ENCODE measurements around the gene COMMD6.

The COMMD6 gene

DNA sequence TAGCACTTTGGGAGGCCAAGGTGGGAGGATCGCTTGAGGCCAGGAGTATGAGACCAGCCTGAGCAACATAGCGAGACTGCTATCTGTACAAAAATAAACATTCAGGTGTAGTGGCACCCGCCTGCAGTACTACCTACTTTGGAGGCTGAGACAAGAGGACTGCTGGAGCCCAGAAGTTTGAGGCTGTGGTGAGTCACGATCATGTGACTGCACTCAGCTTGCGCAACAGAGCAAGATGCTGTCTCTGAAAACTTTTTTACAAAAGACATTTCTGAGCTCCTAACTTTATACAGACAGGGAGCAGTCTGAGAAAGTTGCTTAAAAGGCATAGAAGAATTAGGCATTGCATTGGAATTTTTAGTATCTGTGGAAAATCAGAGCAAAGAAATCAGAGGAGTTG, 45.3 kb downstream of the COMMD6 start:
- no peak overlapping the region for H3K4me2 ChIP-seq (ENCODE audit: low read length)
- no peaks in the 10 kb centered on the region for H3K79me2 ChIP-seq (ENCODE audit: insufficient read depth, low read length)
- no peak overlapping the region for H3K27ac ChIP-seq (ENCODE audit: low read depth, low read length, poor library complexity, severe bottlenecking)
- no peak overlapping the region for H3K9ac ChIP-seq (ENCODE audit: low read length)
- H3K9me2 ChIP-seq (ENCODE audit: low read depth, low read length): no peaks in the 10 kb centered on the region
- no peaks in the 10 kb centered on the region for H3K27me3 ChIP-seq (ENCODE audit: insufficient read depth, low read length)
- H3K4me3 ChIP-seq (ENCODE audit: low read depth, low read length, poor library complexity, severe bottlenecking): no peak overlapping the region
- TF ChIP-seq, protein P1, sequence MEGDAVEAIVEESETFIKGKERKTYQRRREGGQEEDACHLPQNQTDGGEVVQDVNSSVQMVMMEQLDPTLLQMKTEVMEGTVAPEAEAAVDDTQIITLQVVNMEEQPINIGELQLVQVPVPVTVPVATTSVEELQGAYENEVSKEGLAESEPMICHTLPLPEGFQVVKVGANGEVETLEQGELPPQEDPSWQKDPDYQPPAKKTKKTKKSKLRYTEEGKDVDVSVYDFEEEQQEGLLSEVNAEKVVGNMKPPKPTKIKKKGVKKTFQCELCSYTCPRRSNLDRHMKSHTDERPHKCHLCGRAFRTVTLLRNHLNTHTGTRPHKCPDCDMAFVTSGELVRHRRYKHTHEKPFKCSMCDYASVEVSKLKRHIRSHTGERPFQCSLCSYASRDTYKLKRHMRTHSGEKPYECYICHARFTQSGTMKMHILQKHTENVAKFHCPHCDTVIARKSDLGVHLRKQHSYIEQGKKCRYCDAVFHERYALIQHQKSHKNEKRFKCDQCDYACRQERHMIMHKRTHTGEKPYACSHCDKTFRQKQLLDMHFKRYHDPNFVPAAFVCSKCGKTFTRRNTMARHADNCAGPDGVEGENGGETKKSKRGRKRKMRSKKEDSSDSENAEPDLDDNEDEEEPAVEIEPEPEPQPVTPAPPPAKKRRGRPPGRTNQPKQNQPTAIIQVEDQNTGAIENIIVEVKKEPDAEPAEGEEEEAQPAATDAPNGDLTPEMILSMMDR (IDR thresholded peaks at IDR 0.05; ENCODE audit: low read length): no peak
- TF ChIP-seq EZH2 (IDR thresholded peaks at IDR 0.05; ENCODE audit: borderline replicate concordance, low read length): no peak
- no peaks in the 10 kb centered on the region for H3K4me1 ChIP-seq (ENCODE audit: insufficient read depth, low read length, severe bottlenecking)
- H3K36me3 ChIP-seq (ENCODE audit: insufficient read depth, low read length): no peaks in the 10 kb centered on the region
- no peaks in the 10 kb centered on the region for H4K20me1 ChIP-seq (ENCODE audit: insufficient read depth, low read length)
- no peaks in the 10 kb centered on the region for H3F3A ChIP-seq (ENCODE audit: insufficient read depth, low read length)
- H3K9me3 ChIP-seq (ENCODE audit: low read length): no peaks in the 10 kb centered on the region
- no peak overlapping the region for H2AFZ ChIP-seq (ENCODE audit: low read length)

DNA sequence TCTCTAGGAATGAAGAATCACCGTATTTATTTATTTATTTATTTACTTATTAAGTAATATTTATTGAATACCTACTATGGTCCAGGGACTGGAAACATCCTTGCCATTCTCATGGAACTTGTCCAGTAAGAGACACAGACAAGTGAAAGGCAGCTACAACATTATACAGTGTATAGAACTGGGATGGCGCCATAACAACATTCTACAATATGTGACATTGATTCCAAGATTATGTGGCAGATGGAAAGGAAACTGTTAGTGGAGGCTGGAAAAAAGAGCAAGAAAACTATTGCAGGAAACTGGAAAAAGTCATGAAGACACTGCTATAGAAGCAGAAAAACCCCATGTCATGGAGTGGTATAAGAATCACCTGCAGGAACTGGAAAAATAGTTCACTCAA, 46.3 kb downstream of the COMMD6 start:
- Histone ChIP-seq H3K4me2 (ENCODE audit: low read length) (no peak overlapping the region), H2AFZ (ENCODE audit: low read length) (no peak overlapping the region), H3K9me3 (ENCODE audit: low read length) (no peaks in the 10 kb centered on the region), H3K9me2 (ENCODE audit: low read depth, low read length) (no peaks in the 10 kb centered on the region), H3F3A (ENCODE audit: insufficient read depth, low read length) (no peaks in the 10 kb centered on the region), H3K4me3 (ENCODE audit: low read depth, low read length, poor library complexity, severe bottlenecking) (no peak overlapping the region), H3K27me3 (ENCODE audit: insufficient read depth, low read length) (no peaks in the 10 kb centered on the region), H3K36me3 (ENCODE audit: insufficient read depth, low read length) (no peaks in the 10 kb centered on the region), H3K9ac (ENCODE audit: low read length) (no peak overlapping the region), H4K20me1 (ENCODE audit: insufficient read depth, low read length) (no peaks in the 10 kb centered on the region), H3K27ac (ENCODE audit: low read depth, low read length, poor library complexity, severe bottlenecking) (no peak overlapping the region), H3K4me1 (ENCODE audit: insufficient read depth, low read length, severe bottlenecking) (no peaks in the 10 kb centered on the region), H3K79me2 (ENCODE audit: insufficient read depth, low read length) (no peaks in the 10 kb centered on the region)
- TF ChIP-seq, protein P1 (IDR thresholded peaks at IDR 0.05; ENCODE audit: low read length): no peak
- TF ChIP-seq EZH2 (IDR thresholded peaks at IDR 0.05; ENCODE audit: borderline replicate concordance, low read length): no peak

DNA sequence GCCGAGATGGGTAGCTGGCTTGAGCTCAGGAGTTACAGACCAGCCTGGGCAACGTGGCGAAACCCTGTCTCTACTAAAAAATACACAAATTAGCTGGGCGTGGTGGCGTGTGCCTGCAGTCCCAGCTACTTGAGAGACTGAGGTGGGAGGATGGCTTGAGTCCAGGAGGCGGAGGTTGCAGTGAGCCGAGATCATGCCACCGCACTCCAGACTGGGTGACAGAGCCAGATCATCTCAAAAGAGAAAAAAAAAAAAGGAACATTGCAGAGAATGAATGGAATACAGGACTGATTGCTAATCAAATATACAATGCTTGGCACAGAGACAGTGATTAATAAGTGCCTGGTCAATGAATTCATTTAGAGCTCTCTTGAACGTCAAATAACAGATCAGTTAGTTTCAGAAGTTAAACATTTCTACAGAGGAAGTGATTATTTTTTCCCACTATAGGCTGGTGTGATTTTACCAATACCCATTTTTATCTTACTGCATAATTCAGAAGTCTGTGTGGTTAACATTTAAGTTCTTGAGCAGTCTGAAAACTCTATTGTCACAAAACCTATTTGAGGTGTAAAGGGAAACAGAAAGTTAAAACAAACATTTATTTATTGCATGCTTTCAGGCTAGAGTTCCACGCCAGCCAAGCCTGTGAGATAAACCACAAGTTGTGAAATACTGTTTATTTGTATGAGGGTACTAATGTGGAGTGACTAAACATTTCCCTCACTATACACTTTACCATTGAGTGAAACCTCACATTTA, 48.0 kb downstream of the COMMD6 start:
- no peaks in the 10 kb centered on the region for H3K9me3 ChIP-seq (ENCODE audit: low read length)
- no peaks in the 10 kb centered on the region for H4K20me1 ChIP-seq (ENCODE audit: insufficient read depth, low read length)
- H3K4me3 ChIP-seq (ENCODE audit: low read depth, low read length, poor library complexity, severe bottlenecking): no peak overlapping the region
- no peaks in the 10 kb centered on the region for H3F3A ChIP-seq (ENCODE audit: insufficient read depth, low read length)
- H3K36me3 ChIP-seq (ENCODE audit: insufficient read depth, low read length): no peaks in the 10 kb centered on the region
- H3K27ac ChIP-seq (ENCODE audit: low read depth, low read length, poor library complexity, severe bottlenecking): no peak overlapping the region
- H3K9ac ChIP-seq (ENCODE audit: low read length): no peak overlapping the region
- H3K79me2 ChIP-seq (ENCODE audit: insufficient read depth, low read length): no peaks in the 10 kb centered on the region
- H3K9me2 ChIP-seq (ENCODE audit: low read depth, low read length): no peaks in the 10 kb centered on the region
- TF ChIP-seq, protein P1 (IDR thresholded peaks at IDR 0.05; ENCODE audit: low read length): no peak
- no peak for TF ChIP-seq EZH2 (IDR thresholded peaks at IDR 0.05; ENCODE audit: borderline replicate concordance, low read length)
- H3K4me2 ChIP-seq (ENCODE audit: low read length): no peak overlapping the region
- no peak overlapping the region for H2AFZ ChIP-seq (ENCODE audit: low read length)
- H3K27me3 ChIP-seq (ENCODE audit: insufficient read depth, low read length): no peaks in the 10 kb centered on the region
- H3K4me1 ChIP-seq (ENCODE audit: insufficient read depth, low read length, severe bottlenecking): no peaks in the 10 kb centered on the region

All from OCI-LY1 (cell line).